Measurements from ENCODE around the gene UROC1.

Gene UROC1

DNA sequence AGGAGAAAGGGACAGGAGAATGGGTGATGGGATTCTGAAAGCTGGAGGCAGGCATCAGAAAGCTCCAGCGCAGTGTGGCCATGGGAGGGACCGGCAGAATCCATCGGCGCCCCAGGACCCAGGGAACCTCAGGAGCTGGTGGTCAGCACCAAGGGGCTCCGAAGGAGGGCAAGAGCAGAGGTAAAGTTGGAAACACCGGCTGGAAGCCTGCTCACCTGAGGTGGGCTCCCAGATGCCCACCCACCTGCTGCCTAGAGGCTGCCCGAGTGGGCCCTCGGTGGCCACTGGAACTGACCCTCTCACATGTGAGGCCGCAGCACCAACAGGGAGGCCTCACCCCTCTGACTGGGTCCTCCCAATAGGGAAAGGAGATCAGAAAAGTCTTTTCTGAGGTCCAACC lies 31.6 kb downstream of the UROC1 start:
- no peak for DNase-seq (ENCODE audit: insufficient read length)
- FAIRE-seq, result no peak
- TF ChIP-seq TAF1 (IDR thresholded peaks at IDR 0.05; ENCODE audit: borderline replicate concordance, low read depth, low read length) (no peak), POLR2AphosphoS5 (IDR thresholded peaks at IDR 0.05; ENCODE audit: low read depth, low read length) (no peak), POLR2A (IDR thresholded peaks at IDR 0.05; ENCODE audit: low read depth, low read length) (no peak)

DNA sequence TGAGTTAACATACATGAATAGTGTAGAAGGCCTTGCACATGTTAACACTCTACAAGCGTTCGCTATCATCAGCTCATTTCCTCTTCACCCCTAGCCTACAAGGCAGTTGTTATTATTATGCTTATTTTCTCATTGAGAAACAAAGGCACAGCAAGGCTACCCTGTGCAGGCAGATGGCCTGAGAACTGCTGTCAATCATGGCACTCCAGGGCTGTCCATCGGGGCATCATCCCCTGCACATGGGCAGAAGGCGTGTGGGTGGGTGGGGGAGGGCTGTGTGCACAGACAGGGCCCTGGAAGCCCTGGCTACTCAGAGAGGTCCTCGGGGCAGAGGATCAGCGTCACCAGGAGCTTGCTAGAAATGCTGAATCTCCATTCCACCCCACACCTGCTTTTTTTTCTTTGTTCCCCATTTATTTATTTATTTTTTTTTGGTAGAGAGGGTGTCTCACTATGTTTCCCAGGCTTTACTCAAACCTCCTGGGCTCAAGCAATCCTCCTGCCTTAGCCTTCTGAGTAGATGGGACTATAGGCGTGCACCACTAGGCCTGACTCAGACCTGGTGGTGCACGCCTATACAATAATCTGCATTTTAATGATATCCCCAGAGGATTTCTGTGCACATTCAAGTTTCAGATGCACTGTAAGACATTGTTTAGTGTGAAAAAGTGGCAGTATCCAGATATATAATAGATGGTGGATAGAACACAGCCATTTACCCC lies 32.2 kb downstream of the UROC1 start:
- DNase-seq (ENCODE audit: insufficient read length), result no peak
- no peak for TF ChIP-seq TAF1 (IDR thresholded peaks at IDR 0.05; ENCODE audit: borderline replicate concordance, low read depth, low read length)
- no peak for TF ChIP-seq POLR2A (IDR thresholded peaks at IDR 0.05; ENCODE audit: low read depth, low read length)
- no peak for TF ChIP-seq POLR2AphosphoS5 (IDR thresholded peaks at IDR 0.05; ENCODE audit: low read depth, low read length)
- no peak for FAIRE-seq

DNA sequence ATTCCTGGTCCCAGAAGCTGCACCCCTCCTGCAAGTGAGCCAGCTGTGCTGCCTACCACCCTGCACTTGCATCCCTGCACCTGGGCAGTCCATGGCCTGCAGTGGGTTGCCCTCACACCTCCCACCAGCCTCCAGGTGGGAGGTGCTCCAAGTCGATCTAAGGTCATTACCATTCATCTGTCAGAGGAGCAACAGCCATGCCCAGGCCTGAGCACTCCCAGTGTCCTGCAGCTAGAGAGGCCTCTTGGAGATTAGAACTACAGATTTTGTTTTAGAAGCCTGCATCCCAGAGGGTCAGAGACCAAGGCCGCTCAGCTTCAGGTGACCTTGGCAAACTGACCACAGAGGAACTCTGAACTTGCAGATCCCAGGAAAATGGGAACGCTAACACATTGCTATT lies 32.9 kb downstream of the UROC1 start:
- no peak for TF ChIP-seq POLR2AphosphoS5 (IDR thresholded peaks at IDR 0.05; ENCODE audit: low read depth, low read length)
- TF ChIP-seq POLR2A (IDR thresholded peaks at IDR 0.05; ENCODE audit: low read depth, low read length), result no peak
- TF ChIP-seq TAF1 (IDR thresholded peaks at IDR 0.05; ENCODE audit: borderline replicate concordance, low read depth, low read length), result no peak
- DNase-seq (ENCODE audit: insufficient read length) (no peak), FAIRE-seq (no peak)

DNA sequence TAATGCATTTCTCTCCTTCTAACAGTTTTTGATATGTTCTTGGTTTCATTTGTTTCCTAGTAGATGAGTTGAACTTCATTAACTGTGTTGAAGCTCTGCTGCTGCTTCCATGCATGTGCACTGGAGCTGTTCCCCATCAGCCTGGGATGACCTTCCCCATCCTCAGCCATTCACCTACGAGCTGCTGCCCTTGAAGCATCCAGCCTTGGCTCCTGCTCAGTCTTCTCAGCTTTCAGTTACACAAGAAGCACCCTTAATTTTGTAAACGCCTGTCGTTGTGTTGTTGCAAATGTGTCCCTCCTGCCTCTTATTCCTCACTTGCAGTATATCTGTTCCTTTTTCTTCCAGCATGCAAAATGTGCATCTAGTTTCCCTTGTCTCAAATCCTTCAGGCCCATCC lies 33.4 kb downstream of the UROC1 start:
- FAIRE-seq (no peak), DNase-seq (ENCODE audit: insufficient read length) (no peak)
- TF ChIP-seq POLR2AphosphoS5 (IDR thresholded peaks at IDR 0.05; ENCODE audit: low read depth, low read length) (no peak), TAF1 (IDR thresholded peaks at IDR 0.05; ENCODE audit: borderline replicate concordance, low read depth, low read length) (no peak), POLR2A (IDR thresholded peaks at IDR 0.05; ENCODE audit: low read depth, low read length) (no peak)

DNA sequence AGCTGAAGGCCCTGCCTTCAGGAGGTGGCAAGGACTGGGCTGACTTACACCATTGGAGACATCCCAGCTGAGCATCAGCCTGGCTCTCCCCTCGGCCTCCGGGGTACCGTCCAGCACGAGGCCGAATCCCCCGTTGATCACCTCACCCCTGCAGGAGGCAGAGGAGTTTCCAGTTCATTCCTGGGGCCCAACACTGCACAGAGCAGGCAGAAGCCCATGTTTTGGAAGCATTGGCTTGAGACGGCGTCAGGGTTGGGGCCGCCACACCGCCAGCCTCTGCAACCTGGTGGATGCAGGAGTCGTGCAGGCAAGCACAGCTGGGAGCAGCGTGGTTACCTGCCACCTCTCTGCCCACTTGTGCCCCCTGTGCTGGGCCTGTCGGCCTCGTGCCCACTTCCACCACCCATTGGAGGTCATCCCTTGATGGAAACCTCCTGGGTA lies 34.2 kb downstream of the UROC1 start:
- no peak for FAIRE-seq
- no peak for DNase-seq (ENCODE audit: insufficient read length)
- TF ChIP-seq TAF1 (IDR thresholded peaks at IDR 0.05; ENCODE audit: borderline replicate concordance, low read depth, low read length) (no peak), POLR2A (IDR thresholded peaks at IDR 0.05; ENCODE audit: low read depth, low read length) (no peak), POLR2AphosphoS5 (IDR thresholded peaks at IDR 0.05; ENCODE audit: low read depth, low read length) (no peak)

DNA sequence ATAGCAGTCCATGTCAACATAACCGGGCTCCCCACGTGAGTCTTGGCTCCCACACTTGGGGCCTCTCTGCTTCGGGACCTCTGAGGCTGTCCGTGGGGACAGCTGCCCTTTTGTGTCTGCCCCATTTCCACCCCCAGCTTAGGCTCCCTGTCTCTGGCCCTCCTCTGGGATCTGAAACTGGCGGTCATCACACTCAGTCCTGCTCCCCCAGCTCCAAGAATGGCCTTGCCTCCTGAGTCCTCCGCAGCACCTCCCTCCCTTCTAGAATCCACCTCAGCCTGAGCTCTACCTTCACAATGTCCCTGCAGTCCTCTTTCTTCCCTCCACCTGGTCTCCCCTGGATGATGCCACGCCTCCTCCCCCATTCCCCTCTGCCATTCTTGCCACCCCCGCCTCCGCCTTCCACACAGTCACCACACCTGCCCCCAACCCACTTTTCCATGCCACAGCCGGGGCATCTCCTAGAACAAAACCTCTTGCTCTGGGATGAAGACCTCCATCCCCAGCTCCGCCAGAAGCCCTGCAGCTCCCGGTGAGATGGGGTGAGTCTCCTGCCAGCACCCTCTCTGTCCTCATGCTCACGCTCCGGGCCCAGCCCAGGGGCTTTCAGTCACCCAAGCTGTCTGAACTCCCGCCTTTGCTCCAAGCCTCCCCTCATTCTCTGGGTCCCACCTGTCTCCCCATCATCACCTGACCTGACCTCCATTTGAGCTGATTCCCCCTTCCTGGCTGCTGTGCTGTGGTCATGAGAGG lies 34.9 kb downstream of the UROC1 start:
- FAIRE-seq, result no peak
- TF ChIP-seq TAF1 (IDR thresholded peaks at IDR 0.05; ENCODE audit: borderline replicate concordance, low read depth, low read length) (no peak), POLR2AphosphoS5 (IDR thresholded peaks at IDR 0.05; ENCODE audit: low read depth, low read length) (no peak), POLR2A (IDR thresholded peaks at IDR 0.05; ENCODE audit: low read depth, low read length) (no peak)
- no peak for DNase-seq (ENCODE audit: insufficient read length)

DNA sequence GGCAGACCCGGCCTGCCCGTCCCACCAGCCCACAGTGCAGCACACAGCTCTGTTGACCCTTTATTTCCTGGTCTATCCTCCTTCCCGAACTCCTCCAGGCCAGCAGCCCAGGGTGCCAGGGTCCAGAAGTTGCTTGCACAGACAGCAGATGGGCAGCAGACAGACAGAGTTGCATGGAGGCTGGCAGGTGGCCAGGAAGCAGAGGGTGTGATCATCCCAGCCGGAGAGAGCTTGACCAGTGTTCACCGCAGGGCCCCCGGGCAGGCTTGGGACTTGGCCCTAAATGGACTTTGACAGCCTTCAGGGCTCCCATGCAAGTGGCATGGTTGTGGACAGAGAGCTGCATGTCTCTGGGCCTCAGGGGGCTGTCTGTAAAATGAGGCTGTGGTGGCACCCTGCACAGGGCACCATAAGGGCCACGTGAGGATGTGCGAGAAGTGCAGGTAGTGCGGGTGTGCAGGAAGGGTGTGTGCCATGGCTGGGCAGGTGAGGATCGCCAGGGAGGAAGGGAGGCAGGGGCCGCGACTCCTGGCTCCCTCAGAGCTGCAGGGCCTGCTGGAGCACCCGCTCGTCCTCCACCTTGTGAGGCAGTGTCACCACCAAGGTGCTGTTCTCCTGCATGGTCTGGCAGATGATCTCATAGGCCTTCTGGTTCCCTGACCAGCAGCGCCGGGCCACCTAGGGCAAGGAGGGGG lies 35.6 kb downstream of the UROC1 start:
- DNase-seq (ENCODE audit: insufficient read length) (no peak), FAIRE-seq (no peak)
- TF ChIP-seq TAF1 (IDR thresholded peaks at IDR 0.05; ENCODE audit: borderline replicate concordance, low read depth, low read length) (no peak), POLR2AphosphoS5 (IDR thresholded peaks at IDR 0.05; ENCODE audit: low read depth, low read length) (no peak), POLR2A (IDR thresholded peaks at IDR 0.05; ENCODE audit: low read depth, low read length) (no peak)

DNA sequence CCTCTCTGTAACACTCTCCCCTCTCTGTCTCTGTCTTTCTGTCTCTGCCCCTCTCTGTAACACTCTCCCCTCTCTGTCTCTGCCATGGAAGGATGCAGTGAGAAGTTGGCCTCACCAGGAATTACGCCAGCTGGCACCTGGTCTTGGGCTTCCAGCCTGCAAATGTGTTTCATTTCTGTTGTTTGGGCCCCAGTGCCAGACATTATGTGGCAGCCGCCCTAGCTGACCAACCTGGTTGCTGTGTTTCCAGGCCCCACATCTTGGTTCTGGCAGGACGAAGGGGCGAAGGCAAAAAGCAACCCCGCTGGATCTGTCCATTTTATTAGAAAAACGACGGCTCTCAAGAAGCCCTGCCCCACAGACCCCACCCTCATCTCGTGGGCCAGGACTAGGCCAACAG lies 36.7 kb downstream of the UROC1 start:
- no peak for FAIRE-seq

DNA sequence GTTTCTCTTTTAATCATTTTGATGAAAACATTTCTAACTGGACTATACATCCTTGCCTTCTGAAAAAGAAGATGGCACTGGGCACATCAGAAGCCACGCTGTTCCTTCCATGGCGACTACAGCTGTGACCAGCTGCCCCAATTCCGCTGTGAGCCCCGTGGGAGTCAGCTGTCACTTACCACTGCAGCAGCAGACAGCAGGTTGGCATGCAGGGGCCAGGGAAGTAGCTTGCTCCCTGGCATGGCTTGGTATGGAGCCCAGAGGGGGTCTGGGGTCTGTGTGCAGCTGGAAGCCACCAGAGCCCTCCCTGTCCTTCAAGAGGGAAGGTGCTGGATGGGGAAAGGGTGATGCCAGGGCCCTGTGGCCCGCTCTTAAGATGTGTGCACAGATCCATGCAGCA lies 37.4 kb downstream of the UROC1 start:
- DNase-seq (ENCODE audit: insufficient read length), result no peak
- FAIRE-seq, result no peak

More for the DNA sequence above, 36.7 kb downstream of the UROC1 start:
- TF ChIP-seq POLR2A (IDR thresholded peaks at IDR 0.05; ENCODE audit: low read depth, low read length) (no peak), TAF1 (IDR thresholded peaks at IDR 0.05; ENCODE audit: borderline replicate concordance, low read depth, low read length) (no peak), POLR2AphosphoS5 (IDR thresholded peaks at IDR 0.05; ENCODE audit: low read depth, low read length) (no peak)
- DNase-seq (ENCODE audit: insufficient read length), result no peak

DNA sequence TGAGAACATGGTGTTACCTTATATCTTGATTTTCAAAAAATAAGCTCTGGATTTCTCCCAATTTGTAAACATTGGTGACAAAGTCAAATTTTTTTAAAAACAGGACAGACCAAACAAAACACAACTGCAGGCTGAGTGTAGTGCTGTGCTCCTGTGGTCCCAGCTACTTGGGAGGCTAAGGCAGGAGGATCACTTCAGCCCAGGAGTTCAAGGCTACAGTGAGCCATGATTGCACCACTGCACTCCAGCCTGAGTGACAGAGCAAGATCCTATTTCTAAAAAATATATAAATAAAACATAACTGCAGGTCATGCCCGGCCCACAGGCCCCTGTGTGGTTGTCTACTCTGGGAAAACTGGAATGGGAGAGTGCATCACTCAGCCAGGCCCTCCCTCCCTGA lies 37.9 kb downstream of the UROC1 start:
- FAIRE-seq (no peak), DNase-seq (ENCODE audit: insufficient read length) (no peak)
- no peak for TF ChIP-seq POLR2AphosphoS5 (IDR thresholded peaks at IDR 0.05; ENCODE audit: low read depth, low read length)
- TF ChIP-seq TAF1 (IDR thresholded peaks at IDR 0.05; ENCODE audit: borderline replicate concordance, low read depth, low read length), result no peak
- no peak for TF ChIP-seq POLR2A (IDR thresholded peaks at IDR 0.05; ENCODE audit: low read depth, low read length)

More for the DNA sequence above, 37.4 kb downstream of the UROC1 start:
- TF ChIP-seq POLR2AphosphoS5 (IDR thresholded peaks at IDR 0.05; ENCODE audit: low read depth, low read length) (no peak), POLR2A (IDR thresholded peaks at IDR 0.05; ENCODE audit: low read depth, low read length) (no peak)

DNA sequence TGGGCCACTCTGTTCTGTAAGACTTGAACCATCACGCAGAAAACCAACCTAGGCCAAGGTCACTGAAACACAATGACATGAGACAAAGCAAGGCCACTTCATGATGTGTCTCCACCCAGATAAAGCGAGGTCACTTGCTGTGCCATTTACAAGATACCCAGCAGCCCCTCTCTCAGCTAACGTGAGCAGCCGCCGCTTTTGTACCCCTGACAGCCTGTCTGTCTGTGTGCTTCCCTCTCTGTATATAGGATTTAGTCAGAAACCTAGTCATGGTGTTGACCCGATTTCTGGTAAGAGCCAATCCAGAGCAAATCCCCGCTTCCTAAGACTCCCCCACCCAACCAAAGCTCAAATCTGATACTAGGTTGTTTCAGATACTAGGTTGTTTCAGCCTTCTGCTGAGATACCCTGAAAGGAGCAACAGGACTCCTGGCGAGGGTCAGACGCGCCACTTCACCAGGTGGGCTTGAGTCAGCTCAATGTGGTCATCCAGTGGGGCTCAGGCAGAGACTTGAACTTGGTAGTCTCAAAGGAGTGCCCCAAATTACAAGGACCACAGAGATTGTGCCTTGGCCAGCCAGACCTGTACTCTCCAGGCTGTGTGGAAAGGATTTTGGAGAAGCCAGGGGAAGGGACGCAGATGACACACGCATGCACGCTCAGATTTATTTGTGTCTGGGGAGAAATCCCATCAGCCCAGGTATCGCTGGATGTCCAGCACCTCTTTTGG lies 38.8 kb downstream of the UROC1 start:
- DNase-seq (ENCODE audit: insufficient read length) (no peak), FAIRE-seq (no peak)
- TF ChIP-seq POLR2AphosphoS5 (IDR thresholded peaks at IDR 0.05; ENCODE audit: low read depth, low read length) (no peak), TAF1 (IDR thresholded peaks at IDR 0.05; ENCODE audit: borderline replicate concordance, low read depth, low read length) (no peak), POLR2A (IDR thresholded peaks at IDR 0.05; ENCODE audit: low read depth, low read length) (no peak)
